ENCODE data around the gene ADAMTS13.

The ADAMTS13 gene

GRCh38 chr9:133493428-133493827 lies 71.3 kb downstream of the ADAMTS13 start:
- no peak for DNase-seq (ENCODE audit: low read depth)
- TF ChIP-seq, protein P1, sequence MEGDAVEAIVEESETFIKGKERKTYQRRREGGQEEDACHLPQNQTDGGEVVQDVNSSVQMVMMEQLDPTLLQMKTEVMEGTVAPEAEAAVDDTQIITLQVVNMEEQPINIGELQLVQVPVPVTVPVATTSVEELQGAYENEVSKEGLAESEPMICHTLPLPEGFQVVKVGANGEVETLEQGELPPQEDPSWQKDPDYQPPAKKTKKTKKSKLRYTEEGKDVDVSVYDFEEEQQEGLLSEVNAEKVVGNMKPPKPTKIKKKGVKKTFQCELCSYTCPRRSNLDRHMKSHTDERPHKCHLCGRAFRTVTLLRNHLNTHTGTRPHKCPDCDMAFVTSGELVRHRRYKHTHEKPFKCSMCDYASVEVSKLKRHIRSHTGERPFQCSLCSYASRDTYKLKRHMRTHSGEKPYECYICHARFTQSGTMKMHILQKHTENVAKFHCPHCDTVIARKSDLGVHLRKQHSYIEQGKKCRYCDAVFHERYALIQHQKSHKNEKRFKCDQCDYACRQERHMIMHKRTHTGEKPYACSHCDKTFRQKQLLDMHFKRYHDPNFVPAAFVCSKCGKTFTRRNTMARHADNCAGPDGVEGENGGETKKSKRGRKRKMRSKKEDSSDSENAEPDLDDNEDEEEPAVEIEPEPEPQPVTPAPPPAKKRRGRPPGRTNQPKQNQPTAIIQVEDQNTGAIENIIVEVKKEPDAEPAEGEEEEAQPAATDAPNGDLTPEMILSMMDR (IDR thresholded peaks at IDR 0.05; ENCODE audit: insufficient read depth, low read depth, low read length, missing control alignments) = no peak
- no peak overlapping the region for H3K4me3 ChIP-seq (ENCODE audit: low read depth, low read length)

- TF ChIP-seq, protein P1 (IDR thresholded peaks at IDR 0.05; ENCODE audit: insufficient read depth, low read depth, low read length, missing control alignments) = no peak
- no peak for DNase-seq (ENCODE audit: low read depth)
- H3K4me3 ChIP-seq (ENCODE audit: low read depth, low read length) = no peak overlapping the region
These were observed 71.8 kb downstream of the ADAMTS13 start for GRCh38 chr9:133493845-133494540.

DNA sequence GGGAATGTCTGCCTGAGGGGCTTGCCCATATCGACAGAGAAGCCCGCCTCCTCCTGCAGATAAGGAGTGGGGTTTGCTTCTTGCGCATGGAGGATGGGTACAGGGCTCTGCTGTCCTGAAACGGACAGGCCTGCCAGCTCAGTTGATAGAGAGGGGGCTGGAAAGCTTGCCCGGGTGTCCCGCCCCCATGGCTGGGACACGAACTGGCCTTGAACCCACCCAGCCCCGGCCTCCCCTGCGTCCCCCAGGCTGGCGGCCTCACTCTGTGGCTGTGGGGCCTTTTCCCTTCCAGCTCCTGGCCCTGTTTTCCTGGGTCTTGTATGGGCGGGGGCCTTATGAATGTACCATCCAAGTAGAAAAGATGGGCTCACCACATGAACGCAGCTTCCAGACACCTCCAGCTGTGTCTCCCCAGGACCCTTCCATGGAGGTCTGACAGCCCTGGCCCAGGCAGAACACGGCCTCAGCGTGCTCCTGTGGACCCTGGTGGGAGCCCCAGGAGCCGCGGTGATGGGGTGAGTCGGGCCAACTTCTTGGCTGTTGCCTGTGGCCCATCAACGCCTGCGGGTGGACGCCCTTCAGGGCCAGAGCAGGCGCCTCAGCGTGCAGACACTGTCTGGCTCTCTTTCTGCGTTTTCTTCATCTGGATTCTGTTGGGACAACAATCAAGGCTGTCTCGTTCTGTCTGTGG lies 72.6 kb downstream of the ADAMTS13 start:
- no peak for DNase-seq (ENCODE audit: low read depth)
- TF ChIP-seq, protein P1 (IDR thresholded peaks at IDR 0.05; ENCODE audit: insufficient read depth, low read depth, low read length, missing control alignments) = no peak
- H3K4me3 ChIP-seq (ENCODE audit: low read depth, low read length) = no peak overlapping the region

DNA sequence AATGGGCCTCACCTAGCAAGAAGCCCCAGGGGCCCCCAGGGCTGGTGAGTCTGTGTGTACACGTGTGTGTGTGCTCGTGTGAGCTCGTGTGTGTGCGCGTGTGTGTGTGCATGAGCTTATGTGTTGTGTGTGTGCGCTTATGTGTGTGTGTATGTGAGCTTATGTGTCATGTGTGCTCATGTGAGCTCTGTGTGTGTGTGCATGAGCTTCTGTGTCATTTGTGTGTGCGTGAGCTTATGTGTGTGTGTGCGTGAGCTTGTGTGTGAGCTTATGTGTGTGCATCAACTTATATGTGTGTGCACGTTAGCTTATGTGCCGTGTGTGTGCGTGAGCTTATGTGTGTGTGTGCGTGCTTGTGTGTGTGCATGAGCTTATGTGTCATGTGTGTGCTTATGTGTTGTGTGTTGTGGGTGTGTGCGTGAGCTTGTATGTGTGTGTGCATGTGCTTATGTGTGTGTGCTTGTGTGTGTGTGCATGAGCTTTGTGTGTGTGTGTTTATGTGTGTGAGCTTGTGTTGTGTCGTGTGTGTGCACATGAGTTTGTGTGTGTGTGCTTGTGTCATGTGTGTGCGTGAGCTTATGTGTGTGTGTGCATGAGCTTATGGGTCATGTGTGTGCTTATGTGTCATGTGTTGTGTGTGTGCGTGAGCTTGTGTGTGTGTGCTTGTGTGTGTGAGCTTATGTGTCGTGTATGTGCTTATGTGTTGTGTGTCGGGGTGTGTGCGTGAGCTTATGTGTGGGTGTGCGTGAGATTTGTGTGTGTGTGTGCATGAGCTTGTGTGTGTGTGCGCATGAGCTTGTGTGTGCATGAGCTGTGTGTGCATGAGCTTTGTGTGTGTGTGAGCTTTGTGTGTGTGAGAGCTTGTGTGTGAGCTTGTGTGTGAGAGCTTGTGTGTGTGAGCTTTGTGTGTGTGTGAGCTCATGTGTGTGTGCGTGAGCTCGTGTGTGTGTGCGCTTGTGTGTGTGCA lies 73.4 kb downstream of the ADAMTS13 start:
- H3K4me3 ChIP-seq (ENCODE audit: low read depth, low read length) = no peak overlapping the region
- DNase-seq (ENCODE audit: low read depth) = no peak
- TF ChIP-seq, protein P1 (IDR thresholded peaks at IDR 0.05; ENCODE audit: insufficient read depth, low read depth, low read length, missing control alignments) = no peak

DNA sequence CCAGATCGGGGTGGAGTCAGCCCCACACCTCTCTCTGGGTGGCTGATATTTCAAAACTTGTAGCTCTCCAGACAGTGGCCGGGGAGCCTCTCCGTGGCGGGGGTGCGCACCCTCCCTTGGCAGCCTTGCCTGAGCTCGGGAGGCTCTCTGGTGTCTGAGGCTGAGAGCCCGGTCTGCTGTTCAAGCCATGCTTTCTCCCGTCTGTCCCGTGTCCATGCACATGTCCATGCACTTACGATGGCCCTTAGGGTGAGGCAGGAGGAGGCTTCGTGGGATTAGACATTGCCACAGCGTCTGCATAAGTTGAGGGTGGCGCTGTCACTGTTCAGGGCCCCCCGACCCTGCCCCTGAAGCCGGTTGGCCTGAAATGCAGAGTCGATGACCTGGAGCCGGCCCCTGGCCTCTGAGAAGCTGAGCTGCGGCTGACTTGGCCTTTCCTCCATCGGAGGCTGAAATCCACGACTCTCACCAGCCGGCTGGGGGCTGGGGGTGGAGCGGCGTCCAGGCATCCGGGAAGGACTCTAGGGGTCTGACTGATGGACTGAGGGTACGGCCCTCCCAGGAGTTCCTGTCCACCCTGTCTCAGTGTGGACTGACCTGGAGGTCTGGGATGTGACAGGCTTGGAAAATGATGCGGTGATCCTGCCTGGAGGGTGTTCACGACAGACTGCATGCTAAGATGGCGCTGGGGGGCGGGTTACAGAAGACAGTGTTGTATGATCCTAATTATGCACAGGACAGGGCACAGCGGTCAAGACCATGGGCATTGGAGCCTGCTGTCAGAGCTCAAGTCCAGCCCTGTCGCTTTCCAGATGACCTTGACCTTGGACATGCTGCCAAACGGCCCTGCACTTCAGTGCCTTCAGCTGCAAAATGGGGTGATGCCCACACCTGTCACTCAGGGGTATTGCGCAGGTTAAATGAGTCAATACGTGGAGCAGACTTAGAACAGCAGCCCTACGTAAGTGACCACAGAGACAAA lies 75.0 kb downstream of the ADAMTS13 start:
- DNase-seq (ENCODE audit: low read depth) = no peak
- no peak overlapping the region for H3K4me3 ChIP-seq (ENCODE audit: low read depth, low read length)
- TF ChIP-seq, protein P1 (IDR thresholded peaks at IDR 0.05; ENCODE audit: insufficient read depth, low read depth, low read length, missing control alignments) = no peak

Measured in GM12865 (cell line).